GM19397 (cell line): ENCODE data around the gene SUPT4H1.
"Not testable (repeated sequence)": the region's sequence is repeated elsewhere in the genome, so short reads cannot be mapped to it uniquely, and the experiment has no call there.

Source experiments
- ATAC-seq: cut with Tn5 transposase; IDR thresholded peaks from one replicate; pipeline ENCODE4 v1.9.1; 2021; ENCODE audit warnings: mild to moderate bottlenecking, moderate library complexity; ENCODE audit not compliant: unreplicated experiment

SUPT4H1 gene

DNA sequence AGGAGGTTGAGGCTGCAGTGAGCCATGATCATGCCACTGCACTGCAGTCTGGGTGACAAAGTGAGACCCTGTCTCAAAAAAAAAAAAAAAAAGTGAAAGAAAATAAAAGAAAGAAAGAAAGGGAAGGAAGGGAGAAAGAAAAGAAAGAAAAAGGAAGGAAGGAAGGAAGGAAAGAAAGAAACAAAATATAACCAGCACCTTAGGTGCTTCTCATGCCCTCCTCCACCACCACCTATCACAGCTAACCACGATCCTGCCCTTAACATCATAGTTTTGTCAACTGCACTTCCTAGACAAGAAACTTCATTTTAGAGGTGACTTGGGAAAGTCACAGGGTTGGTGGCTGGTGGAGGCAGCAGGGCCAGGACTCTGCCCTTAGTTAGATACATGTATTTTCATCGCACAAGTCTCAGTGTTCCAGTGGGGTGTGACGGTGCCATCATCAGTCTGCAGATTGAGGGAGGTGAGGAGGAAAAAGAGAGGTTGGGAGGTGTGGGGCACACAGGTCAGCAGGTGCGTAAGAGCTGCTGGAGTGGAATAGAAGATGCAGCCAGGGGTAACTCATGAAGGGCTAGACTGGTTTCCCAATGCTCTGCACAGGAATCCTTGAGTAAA, 10.0 kb downstream of the SUPT4H1 start:
- no peak for ATAC-seq

DNA sequence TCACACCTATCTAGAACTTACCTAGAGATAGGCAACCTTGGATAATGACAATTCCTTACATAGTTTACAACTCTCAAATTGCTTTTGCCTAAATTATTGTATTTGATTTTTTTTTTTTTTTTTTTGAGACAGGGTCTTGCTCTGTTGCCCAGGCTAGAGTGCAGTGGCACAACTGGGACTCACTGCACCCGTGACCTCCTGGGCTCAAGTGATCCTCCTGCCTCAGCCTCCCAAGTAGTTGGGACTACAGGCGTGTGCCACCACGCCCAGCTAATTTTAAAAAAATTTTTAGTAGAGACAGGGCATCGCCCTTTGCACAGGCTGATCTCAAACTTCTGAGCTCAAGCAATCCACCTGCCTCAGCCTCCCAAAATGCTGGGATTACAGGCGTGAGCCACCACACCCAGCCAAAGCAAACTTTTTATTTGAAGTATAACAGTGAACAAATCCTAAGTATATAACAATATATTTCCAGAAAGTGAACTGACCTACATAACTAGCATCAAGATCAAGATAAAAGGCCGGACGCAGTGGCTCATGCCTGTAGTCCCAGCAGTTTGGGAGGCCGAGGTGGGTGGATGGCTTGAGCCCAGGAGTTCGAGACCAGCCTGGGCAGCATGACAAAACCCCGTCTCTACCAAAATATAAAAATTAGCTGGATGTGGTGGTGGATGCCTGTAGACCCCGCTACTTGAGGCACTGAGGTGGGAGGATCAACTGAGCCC, 10.7 kb downstream of the SUPT4H1 start:
- not testable (repeated sequence) for ATAC-seq

DNA sequence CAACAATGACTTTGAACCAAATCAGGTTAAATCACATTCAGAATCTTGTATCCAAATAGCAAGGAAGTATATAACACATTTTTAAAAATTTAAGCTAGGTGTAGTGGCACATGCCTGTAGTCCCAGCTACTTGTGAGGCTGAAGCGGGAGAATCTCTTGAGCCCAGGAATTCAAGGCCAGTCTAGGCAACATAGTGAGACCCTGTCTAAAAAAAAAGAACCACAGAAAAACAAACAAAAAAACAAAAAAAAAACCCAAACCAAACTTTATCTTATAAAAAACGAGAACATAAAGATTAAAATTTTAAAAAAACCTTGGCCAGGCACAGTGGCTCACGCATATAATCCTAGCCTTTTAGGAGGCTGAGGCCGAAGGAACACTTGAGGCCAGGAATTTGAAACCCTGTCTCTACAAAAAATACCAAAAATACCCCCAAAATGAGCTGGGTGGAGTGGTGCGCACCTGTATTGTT, 11.6 kb downstream of the SUPT4H1 start:
- no peak for ATAC-seq

DNA sequence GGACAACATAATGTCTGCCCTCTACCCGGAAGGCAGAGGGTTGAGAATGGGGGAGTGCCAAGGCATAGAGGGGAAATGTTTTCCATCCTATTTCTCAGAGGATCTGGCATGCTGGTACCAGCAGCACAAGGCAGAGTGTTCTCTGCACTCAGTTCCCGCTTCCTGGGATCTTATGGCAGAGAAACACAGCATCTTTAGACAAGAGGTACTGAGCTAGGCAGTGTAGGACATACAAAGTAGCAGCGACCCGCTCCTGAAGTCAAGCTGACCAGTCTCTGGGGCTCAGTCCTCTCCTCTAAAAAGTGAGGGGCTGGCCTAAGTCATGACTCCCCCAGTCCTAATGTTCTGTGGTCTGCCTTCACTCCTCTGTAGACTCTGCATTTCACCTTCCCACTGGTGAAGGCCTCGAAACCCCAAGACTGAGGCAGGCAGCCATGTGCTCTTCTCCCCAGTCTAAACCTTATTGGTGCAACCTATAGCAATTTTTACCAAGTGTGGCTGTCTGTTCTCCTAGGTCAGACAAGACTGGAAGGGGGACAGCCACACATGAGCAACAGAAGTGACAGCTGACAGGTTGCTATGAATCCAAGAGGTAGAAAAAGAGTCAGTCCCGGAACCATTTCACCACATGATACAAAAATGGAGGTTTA, 12.1 kb downstream of the SUPT4H1 start:
- no peak for ATAC-seq

DNA sequence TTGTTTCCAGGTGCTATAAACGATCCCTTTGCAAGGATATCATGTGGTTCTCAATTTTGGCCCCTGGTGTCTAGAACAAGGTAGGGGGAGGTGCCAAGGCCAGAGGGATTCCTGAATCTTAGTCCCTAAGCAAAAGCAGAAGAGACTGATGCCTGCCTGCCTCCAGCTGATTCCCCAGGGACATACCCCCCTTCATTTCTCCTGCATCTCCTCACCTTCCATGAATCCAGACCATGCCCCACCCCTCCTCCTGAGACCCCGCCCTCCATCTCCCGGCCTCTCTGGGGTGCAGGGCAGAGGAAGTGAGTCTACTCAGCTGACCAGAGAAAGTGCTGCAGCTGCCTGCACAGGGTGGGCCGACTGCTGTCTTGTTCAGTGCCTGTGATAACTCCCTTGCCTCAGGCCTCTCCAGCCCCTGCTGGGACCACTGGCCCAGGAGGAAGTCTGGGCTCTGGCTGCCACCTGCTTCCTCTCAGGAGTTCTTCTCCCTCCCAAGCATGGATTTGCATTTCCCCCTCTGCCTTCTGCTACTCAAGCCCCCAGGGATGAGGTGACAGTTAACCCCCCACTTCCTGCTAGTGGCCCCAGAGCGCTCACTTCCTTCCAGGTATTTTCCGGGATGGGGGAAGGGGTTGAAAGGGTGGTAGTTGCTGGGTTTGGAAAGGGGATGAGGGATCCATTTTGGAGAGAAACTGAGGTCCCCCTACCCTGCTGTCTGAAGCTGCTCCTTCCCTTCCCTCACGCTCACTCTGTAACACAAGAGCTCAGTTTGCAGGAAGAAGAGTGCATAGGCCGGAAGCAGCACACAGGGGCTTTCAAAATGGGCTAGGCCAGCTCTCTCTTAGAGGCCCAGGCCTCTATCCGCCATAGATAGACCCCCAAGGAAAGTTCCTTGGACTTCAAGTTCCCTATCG, 12.9 kb downstream of the SUPT4H1 start:
- ATAC-seq, result no peak

DNA sequence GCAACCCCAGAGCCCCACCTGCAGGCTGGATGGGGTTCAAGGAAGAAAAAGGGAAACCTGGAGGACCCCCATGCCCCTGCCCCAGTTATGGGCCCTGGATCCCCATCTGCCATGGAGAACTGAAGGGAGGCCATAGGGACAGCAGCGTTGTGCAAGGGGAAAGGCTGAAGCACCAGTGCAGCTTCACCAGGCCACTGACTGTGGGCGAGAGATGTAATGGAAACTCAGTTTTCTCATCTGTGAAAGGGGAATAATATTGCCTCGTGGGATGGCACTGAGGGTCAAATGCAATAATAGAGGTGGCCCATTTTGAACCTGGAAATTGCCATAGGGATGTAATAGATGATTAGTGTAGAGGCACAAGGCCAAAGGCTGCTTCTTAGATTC, 13.6 kb downstream of the SUPT4H1 start:
- no peak for ATAC-seq

DNA sequence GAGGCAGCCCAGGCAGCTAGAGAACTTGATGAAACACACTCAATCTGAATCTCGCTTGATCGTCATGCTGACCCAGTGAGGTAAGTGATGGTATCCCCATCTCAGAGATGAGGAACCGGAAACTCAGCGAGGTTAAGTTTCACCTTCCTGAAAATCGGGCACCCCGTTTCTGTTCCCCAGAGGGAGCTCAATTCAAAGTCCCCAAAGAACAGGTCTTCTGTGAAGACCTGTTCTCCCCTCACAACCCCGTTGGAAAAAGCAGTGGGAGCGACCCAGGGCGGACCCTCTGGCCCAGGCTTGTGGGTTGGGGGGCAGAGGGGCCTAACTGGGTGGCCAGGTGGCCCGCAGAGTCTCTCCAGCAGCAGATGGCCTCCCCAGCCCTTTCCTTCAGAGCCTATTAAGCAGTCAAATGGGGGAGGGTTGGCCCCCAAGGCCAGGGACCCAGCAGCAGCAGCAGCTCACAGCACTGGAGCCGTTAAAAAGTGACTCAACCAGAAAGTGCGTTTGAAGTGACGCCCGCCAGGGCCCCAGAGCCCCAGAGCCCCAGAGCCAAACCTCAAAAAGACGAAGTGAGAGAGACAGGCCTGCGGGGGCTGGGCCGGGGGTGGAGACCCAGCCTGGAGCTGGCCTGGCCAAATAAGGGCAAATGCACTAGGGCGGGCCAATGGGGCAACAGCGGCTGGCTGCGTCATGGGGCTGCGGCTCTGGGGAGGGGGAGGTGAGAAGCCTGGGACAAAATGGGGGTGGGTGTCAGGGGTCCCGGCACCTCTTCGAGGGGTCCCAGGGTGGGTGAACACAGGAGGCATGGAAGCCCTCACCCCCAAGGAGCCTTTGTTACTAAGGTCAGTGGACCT, 14.2 kb downstream of the SUPT4H1 start:
- ATAC-seq, result peak; percentile 53

DNA sequence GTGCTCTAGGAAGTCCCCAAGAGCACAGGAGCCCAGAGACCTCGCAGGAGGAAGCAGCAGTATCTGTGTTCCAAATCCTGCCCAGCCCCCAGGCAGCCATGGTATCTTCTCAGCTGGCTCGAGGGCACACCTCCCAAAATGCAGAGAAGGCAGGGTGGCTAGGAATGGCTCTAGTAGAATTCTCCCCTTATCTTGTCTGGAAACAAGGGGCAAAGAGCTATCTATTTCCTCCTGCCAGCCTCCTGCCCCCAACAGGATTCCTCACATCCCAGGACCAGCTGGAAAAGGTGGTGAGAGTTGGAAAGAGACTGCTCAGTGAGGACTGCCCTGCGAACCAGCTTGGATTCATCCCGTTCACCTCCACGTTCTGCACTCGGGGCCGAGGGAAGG, 14.8 kb downstream of the SUPT4H1 start:
- no peak for ATAC-seq

DNA sequence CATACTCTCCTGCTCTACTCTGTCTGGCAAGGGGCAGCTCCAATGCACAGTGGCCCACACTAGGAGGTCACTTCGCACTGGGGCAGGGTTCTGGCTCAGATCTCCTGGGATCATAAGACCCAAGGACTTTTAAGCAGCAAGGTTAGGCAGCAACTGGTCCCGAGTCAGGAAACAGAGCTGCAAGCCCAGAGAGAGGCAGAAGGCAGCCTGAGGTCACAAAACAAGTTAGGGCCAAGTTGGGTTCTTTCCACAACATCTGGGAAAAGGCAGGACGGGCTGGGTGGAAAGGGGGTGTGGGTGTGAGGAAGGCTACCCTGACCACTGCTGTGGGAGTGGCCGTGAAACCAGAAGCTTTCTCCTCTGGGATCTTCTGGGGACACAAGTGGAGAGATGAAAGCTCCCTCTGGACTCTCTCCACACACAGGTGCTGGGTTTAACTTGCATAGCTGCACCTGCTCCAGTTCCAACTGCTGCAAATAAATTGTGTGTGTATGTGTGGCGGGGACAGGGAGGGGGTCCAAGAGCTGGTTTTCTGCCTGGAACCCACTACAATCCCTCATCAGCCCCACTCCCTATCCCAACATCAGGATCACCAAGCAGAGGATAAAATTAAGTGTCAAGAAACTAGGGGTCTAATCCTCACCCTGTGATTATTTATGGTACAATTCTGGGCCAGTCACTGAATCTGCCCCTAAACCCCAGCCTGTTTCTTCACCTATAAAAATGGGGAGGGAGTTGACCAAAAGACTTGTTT, 15.4 kb downstream of the SUPT4H1 start:
- no peak for ATAC-seq

DNA sequence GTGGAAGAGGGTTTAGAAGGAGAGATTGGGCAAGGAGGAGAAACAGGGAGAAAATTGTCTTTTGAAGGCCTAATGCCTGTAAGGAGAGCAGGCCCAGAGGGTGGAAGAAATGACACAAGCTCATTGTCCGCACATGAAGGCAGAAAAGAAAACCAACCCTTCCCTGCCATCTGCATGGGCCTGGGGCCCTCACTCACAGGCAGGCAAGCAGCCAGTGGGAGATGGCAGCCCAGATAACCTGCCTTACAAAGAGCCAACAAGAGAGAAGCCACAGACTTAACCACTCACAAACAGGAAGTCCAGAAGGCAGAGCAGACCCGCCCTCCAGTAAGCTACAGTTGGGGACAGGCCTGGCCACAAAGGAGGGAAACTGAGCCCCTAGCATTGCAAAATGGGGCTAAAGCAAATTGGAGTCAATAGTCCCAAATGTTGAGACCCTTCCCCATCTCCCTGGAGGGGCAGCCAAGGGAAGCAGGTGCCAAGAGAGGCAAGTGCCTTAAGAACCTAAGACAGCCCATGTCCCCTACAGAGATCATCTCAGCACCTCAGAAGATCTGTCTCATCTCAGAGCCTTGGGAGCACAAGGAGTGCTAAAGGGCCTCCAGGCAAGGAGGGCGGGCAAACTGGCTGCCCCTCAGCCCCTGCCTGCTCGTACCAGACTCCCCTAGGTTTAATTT, 16.1 kb downstream of the SUPT4H1 start:
- peak; percentile 16 for ATAC-seq

DNA sequence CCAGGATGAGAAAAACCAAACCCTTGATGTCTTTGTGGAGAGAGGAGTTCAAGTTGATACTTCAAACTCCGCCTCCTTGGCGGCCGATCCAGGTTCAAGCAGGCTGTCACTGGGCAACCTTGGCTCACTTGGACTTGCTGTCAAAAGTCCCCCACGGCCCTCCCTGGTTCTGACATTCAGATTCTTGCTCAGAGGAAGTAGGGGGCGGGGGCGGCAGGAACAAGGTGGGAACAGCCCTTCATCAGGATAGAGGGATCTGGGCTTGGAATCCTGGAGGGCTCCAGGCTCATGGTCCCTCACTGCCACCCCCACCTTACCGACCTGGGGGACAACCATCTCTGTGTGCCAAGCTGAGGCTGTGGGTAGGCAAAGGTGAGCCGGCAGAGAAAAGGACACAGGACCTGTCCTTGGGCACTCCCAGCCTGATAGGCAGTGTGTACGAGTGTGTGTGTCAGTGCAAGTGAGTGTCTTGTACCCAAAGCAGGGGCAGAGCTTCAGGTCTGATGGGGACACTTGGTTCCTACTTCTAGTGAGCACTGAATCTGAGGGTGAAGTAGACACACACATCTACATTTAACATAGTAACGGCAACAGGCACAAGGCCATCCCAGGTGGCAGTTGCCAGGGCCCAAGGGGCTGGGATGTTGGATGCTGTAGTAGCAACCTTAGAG, 16.8 kb downstream of the SUPT4H1 start:
- no peak for ATAC-seq

DNA sequence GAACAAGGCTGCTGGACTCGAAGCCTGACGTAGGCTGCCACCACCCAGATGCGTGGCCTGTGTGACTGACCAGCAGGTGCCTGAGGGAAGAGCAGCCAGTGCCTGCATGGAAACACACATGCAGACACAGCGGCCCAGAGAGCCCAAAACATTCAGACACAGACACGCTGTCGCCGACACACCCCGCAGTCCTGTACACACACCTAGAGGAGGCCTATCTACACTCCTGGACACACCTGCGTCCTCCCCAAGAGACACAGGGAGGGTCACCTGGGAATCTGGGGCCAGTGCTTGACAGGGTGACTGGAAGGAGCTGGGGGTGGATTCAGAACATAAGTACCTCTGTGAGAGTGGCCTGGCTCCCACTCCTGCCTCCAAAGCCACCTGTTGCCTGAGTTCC, 17.3 kb downstream of the SUPT4H1 start:
- no peak for ATAC-seq

DNA sequence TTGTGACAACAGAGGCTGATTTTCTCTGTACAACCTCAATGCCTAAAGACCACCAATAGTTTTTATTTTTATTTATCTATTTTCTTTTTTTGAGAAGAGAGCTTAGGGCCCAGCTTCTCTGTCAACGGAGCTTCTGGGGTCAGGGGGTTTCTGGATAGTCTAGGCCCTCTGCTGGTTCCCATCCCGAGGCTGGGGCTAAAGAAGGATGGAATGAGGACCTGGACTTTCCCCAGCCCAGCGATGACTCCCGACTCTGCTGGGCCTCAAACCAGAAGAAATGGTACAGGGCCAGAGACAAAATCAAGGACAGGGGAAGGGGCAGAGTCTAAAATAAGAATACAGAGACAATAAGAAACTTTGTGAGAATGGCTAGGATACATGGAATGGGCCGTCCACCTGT, 17.7 kb downstream of the SUPT4H1 start:
- ATAC-seq, result no peak

DNA sequence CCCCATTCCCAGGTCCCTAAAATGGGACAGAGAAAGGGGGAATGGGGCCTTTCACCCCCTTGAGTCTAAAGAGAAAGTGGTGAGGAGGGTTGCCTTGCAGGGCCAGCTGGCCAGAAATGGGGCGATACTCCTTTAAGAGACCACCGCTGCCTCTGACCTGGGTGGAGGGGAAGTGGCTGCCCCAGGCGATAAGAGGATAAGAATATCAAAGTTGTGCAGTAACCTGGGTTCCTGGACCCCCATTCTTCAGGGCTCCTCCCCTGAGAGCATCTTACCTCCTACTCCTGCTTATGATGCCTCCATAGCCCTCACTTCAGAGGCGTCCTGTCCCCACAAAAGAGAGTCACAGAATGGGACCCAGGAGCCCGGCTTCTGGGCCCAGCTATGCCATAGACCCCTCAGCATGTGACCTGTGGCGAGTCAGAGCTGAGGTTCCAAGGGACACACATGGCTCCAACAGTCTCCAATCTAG, 18.2 kb downstream of the SUPT4H1 start:
- ATAC-seq, result no peak

DNA sequence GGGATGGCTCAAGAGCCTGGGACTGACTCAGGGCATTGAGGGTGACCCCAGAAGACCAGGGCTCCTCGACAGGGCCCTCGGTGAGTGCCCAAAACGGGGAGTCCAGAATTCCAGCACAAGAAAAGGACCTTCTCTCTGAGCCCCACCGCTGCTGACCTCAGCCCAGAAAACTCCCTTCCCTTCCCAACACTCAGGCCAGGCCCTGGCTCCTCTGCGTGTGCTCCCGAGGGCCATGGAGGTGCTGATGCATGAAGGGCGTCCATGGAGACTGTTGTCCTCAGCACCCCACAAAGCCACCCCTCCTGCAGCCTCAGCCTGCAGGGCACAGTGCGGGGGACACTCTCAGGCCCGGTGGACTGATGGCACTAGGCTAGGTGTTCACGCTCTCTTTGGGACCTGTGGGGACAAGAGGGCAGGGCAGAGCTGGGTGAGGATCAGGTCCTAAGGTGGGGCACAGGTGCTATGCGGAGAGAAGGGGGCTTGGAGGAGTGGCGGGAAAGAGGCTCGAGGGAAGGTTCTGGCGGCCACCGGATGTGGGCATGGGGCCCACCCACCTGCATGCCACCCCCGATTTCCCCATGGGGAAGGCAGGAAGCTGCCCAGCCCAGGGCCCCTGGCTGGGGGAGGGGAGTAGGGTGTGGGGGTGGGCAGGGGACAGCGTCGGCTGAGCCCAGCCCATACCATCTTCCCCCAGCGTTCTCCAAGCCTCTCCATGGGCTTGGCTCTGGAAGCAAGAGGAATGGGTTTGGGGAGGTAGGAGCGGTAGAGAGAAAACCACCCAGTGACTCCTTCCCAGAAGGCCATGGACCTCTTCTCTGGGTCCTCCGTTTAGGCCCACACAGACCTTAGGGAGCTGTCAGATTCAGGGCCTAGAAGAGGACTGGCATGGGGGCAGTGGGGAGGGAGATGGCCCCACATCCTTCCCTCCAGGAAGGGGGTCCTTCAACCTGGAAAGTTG, 18.9 kb downstream of the SUPT4H1 start:
- no peak for ATAC-seq

DNA sequence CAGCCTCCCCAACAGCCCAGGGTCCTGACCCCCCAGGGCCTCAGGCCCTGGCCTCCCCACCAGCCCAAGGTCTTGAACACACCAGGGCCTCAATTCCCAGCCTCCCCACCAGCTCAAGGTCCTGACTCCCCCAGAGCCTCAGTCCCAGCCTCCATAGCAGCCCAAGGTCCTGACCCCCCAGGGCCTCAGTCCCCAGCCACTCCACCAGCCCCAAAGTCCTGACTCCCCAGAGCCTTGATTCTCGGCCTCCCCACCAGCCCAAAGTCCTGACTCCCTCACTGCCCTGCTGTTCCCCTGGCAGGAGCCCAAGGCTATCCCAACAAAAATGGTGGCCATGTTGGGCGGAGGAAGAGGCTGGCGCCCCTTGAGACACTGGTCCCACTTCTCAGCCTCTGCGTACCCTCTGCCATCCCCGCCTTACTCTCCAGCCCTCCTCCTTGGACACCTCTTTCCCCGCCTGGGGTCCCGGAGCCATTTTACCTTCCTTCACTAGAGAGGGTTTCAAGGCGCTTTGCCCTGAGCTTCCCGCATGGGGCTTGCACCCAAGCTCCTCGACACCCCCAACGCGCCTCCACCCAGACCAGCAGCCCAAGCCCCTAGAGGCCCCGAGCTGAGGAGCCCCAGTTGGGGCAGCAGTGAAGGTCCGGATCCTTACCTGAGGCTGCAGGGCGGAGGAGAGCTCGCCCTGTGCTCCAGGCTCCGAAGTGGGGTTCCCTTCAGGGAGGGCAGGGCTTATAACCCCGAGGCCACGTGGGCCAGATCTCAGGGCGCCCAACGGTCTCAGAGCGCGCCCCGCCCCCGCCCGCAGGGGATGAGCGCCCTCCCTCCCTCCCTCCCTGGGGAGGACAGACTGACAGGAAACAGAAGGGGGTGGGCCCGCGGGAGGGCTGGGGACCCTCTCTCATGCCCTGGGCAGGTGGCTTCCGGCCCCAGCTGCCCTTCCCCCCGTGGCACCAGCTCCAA, 19.9 kb downstream of the SUPT4H1 start:
- peak; percentile 22 for ATAC-seq
